Measurements from ENCODE around the gene KCNMA1.

Gene KCNMA1

DNA sequence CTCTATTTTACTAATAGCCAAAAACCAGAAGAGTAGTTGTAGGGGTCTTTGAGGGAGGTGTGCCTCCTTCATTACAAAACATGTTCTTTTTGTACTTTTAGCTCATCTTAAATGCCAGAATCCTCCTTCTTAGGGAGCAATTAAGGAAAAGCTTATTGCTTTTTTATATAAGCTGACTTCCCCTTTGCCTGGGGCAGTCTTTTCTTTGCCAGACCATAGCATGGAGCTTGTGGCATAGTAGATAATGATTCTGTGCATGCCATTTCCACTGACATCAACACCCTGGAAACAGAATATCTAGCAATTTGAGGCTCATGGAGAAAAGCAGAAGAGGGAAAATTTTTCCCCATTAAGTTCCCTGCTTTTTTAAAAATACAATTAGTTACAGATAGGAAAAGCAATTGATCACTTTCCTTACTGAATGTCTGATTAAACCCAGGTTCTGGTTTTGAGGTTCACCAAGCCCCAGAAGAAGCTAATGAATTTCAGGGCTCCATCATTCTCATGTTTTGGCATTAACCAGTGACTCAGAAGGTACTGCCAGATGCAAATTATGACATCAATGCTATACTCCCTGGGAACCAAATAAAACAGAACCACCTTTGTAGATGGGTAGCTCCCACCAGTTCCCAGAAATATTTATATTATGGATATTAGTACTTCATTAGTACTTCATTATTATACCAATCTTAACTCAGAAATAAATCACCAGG, 410.6 kb downstream of the KCNMA1 start:
- no peak for DNase-seq

DNA sequence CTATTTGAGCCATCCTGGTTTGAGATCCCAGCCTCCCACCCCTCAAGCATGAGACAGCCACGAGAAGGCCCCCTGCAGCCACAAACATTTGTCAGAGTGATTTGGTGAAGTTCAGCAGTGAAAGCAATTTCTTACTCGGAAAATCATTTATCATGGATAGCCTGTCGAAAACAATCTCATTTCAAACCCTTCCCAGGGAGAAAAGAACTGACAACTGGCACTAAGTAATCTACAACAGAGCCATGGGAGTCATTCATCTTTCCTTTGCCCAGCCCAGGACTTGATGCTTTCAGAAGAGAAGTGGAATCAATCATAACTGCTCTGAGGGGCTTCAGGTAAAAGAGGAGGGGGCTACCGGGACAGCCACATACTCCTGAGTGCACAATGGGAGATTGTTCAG, 411.2 kb downstream of the KCNMA1 start:
- DNase-seq: no peak

- no peak for DNase-seq
These were observed 411.6 kb downstream of the KCNMA1 start for GRCh38 chr10:77226020-77226419.

- peak; percentile 12 for DNase-seq
These were observed 413.8 kb downstream of the KCNMA1 start for GRCh38 chr10:77223526-77224460.

- DNase-seq: no peak
These were observed 417.5 kb downstream of the KCNMA1 start for GRCh38 chr10:77220150-77220549.

DNA sequence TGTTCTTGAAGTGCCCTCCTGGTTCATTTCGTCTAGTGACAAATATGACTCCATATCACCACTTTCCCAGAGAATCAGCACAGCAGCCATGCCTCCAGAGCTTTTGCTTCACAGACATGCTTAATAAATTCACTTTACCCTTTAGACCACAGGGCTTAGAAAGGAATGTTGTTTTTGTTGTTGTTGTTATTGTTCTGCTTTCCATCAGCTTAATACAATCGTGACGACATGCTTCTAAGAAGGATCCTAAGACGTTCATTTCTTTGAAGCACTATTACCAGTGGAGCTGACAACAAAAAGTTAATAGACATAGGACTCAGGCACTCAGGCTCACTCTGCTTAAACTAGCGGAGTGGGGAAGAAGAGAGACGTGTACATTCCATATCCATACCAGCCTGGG, 418.6 kb downstream of the KCNMA1 start:
- DNase-seq: no peak

DNA sequence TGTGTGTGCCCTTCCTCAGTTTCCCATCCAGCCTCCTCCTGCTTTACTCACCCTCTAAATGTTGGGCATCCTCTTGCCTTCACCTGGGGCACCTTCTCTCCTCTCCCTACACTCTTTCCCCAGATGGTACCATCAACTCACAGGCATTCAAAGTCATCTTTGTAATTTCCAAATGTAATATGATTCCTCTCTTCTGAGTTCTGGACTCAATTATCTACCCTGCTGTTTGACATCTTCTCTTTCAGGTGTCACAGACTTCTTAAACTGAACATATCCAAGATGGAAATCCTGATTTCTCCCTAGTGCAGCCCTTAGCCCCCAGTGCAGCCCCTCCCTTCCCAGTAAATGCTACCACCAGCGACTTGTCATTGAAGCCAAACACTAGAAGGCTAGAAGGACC, 422.8 kb downstream of the KCNMA1 start:
- no peak for DNase-seq

DNA sequence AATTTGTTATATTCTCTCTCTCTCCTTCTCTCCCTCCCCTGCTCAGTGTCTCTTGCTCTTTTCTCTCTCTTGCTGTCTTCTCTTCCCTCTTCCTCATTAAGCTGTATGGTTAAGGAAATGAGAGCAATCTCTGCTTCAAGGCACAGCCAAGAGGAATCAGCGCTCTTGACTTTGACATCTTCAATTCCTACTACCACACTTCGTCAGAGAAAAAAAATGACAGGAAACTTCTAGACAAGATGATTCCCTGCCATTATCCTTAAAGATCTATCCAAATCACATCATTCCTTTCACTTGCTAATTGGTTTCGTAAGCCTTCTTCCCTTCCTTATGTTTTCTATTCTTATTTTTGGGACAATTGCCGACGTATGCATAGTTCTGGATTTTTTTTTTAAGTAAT, 425.0 kb downstream of the KCNMA1 start:
- no peak for DNase-seq

DNA sequence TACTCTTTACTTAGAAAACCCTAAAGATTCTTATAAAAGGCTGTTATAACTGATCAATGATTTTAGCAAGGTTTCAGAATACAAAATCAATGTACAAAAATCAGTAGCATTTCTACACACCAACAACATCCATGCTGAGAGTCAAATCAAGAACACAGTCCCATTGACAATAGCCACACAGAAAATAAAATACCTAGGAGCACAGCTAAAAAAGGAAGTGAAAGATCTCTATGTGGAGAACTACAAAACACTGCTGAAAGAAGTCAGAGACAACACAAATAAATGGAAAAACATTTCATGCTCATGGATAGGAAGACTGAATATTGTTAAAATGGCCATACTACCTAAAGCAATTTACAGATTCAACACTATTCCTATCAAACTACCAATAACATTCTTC, 427.0 kb downstream of the KCNMA1 start:
- no peak for DNase-seq

DNA sequence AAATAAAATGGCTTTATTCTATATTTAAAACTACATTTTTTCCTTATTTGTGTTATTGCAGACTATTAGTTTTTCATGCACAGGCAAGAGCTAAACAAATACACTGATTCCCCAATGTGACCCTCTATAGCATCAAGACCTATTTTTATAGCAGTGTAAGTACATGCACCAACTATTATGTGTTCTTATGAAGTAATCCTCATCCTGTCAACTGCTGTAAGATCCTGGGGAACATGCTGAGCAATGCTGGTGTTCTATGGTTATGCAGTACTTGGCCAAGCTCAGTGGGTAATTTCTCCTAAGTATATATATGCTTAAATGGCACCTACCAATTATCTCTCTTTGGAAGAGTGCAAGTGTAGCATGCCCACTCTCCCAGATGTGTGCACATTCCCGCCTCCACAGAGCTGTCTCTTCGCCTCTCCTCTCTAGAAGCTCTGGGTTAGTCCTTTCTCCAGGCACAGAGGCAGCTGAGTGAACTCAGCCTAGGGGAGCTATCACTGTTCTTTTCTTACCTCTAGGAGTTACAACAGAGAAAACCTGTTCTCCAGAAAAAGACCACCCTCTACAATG, 428.8 kb downstream of the KCNMA1 start:
- DNase-seq: no peak

DNA sequence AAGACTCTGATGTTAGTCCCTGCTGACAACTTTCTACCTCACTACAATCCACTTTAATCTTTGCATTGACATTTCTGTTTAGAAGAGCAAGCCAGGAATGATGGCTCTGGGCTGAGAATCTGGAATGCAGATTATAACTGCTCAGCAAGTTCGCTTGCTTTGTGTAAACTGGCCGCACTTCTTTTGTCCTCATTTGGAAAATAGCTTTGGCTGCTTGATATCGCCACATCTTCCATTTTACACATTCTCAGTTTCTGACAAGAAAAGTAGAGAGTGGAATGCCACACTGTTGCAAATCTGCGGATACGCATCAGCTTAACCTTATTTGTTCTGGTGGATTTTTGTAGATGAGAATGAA, 429.8 kb downstream of the KCNMA1 start:
- no peak for DNase-seq

DNA sequence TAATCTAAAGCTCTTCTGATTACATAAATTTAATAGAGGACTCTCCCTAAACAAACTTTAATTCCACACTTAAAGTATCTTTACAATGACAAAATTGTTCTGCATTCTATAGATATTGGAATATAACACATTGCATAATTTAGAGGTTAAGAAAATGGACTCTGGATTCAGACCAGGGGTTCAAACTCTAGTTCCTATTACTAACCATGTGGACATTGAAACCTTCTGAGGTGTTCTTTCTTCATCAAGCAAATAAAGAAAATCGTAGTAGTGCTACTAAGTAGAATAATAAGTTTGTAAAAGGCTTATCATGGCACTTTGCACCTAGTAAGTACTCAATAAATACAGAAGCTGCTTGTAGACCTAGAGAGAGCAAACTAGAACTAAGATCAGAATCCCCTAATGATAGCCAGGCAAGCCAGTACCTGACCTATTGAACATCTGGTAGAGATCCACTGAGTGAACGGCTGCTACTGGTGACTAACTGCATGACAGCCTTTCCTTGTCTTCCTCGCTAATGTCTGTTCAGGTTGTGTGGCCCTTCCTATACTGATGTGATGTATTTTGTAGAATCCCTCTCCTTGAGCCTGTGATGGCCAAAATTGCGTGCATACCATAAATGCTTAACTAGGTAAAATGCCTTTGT, 430.3 kb downstream of the KCNMA1 start:
- DNase-seq: no peak

- no peak for DNase-seq
These were observed 432.5 kb downstream of the KCNMA1 start for GRCh38 chr10:77205135-77205534.

DNA sequence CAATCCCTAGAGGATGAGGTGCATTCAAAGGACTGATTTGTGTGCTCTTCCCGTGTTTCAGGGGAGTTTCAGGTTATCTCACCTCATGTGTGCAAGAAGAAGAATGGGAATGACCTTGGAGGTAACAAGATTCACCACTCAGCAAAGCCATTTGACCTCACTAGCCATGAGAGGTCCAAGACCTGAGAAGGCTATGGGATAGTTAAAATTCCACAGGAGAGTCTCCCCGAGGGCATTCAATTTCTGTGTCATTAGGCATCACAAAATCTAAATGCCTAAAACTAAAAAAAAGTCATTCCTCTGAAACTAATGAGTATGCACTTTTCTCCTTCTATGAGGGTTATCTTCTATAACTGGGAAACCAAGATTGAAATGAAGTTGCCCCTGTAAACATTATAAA, 433.4 kb downstream of the KCNMA1 start:
- no peak for DNase-seq

- DNase-seq: no peak
These were observed 434.8 kb downstream of the KCNMA1 start for GRCh38 chr10:77202857-77203256.

- DNase-seq: no peak
These were observed 436.2 kb downstream of the KCNMA1 start for GRCh38 chr10:77201135-77202106.

- DNase-seq: no peak
These were observed 440.1 kb downstream of the KCNMA1 start for GRCh38 chr10:77197544-77197943.

GRCh38 chr10:77196614-77197013, 441.0 kb downstream of the KCNMA1 start:
- no peak for DNase-seq

- DNase-seq: no peak
These were observed 442.5 kb downstream of the KCNMA1 start for GRCh38 chr10:77195101-77195500.

DNA sequence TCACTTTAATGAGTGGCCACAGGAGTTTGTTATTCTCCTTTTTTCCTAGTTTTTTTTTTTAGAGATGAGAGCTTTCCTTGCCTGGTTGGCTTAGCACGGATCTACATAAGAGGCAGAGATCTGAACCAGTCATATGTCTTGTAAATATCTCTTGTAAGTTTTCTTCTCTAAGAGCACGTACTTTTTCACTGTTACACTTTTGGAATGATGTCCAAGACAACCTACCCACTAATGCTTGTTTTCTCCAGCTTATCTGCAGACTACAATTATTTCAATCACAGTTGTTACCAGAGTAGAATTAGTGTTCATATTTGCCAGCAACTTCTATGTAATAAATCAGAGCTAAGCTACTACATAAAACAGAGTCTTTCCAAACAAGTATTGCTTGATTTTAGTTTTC, 444.6 kb downstream of the KCNMA1 start:
- DNase-seq: no peak

DNA sequence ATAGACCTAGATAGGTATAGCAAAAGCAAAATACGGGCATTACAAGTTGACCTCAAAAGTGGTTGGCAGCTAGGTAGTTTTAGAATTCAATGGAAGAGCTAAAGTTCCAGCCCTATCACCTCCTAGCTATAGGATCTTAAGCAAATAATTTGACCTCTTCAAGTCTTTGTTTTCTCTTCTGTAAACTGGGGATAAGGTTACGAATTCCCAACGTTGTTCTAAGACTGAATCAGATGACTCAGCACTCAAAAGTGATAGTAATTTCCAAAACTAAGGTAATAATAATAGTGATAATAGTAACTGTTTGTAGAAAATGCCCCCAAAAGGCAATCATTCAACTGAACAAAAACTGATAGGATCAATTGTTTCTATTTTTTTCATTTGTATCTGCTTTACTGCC, 445.2 kb downstream of the KCNMA1 start:
- no peak for DNase-seq

Data from inflammatory macrophage treated with lipopolysaccharide for 4 hours (primary cell).